KMS-11 (cell line): ENCODE measurements around the gene CRTC1.

Experiments
- H2AFZ ChIP-seq: fragments of 200-600 bp; sonication (generic); 2 replicates; pipeline ENCODE4 v1.6.1; 2016; ENCODE audit warnings: antibody characterized with exemption, mixed run types, low read depth
- H3K27ac ChIP-seq: fragments of 200-600 bp; sonication (generic); 2 replicates; pipeline ENCODE4 v1.6.1; 2016; ENCODE audit warnings: mild to moderate bottlenecking, mixed run types
- H3K27me3 ChIP-seq: fragments of 200-600 bp; sonication (generic); 2 replicates; pipeline ENCODE4 v1.6.1; 2017; ENCODE audit warnings: mild to moderate bottlenecking, low read depth, mixed run types, moderate library complexity; ENCODE audit not compliant: insufficient read depth
- H3K36me3 ChIP-seq: fragments of 200-600 bp; sonication (generic); 2 replicates; pipeline ENCODE4 v1.6.1; 2017; ENCODE audit warnings: mild to moderate bottlenecking, mixed run types; ENCODE audit not compliant: insufficient read depth
- H3K4me1 ChIP-seq: fragments of 200-600 bp; sonication (generic); 2 replicates; pipeline ENCODE4 v1.6.1; 2016; ENCODE audit warnings: mild to moderate bottlenecking, low read depth, mixed run types; ENCODE audit not compliant: poor library complexity, severe bottlenecking
- H3K4me2 ChIP-seq: fragments of 200-600 bp; sonication (generic); 2 replicates; pipeline ENCODE4 v1.7.0; 2016; ENCODE audit warnings: mild to moderate bottlenecking, mixed run types
- H3K4me3 ChIP-seq: fragments of 200-600 bp; sonication (generic); IDR thresholded peaks from 2 replicates; pipeline ENCODE4 v1.6.1; 2017; ENCODE audit warnings: low read depth, low read length, mixed read lengths; ENCODE audit not compliant: insufficient read depth
- H3K79me2 ChIP-seq: fragments of 200-600 bp; sonication (generic); 2 replicates; pipeline ENCODE4 v1.6.1; 2016; ENCODE audit warnings: low read depth, mixed run types; ENCODE audit not compliant: insufficient read depth
- H3K9ac ChIP-seq: fragments of 200-600 bp; sonication (generic); 2 replicates; pipeline ENCODE4 v1.6.1; 2016; ENCODE audit warnings: mild to moderate bottlenecking, mixed run types
- H4K20me1 ChIP-seq: fragments of 200-600 bp; sonication (generic); 2 replicates; pipeline ENCODE4 v1.6.1; 2016; ENCODE audit warnings: mild to moderate bottlenecking, mixed run types; ENCODE audit not compliant: insufficient read depth
- TF ChIP-seq, protein P1 (sequence below): fragments of 200-600 bp; sonication (generic); conservative IDR thresholded peaks from 2 replicates; pipeline ENCODE4 v1.6.1; 2017; ENCODE audit warnings: low read depth, mild to moderate bottlenecking, antibody characterized with exemption, low read length, moderate library complexity, mixed read lengths

CRTC1 gene

DNA sequence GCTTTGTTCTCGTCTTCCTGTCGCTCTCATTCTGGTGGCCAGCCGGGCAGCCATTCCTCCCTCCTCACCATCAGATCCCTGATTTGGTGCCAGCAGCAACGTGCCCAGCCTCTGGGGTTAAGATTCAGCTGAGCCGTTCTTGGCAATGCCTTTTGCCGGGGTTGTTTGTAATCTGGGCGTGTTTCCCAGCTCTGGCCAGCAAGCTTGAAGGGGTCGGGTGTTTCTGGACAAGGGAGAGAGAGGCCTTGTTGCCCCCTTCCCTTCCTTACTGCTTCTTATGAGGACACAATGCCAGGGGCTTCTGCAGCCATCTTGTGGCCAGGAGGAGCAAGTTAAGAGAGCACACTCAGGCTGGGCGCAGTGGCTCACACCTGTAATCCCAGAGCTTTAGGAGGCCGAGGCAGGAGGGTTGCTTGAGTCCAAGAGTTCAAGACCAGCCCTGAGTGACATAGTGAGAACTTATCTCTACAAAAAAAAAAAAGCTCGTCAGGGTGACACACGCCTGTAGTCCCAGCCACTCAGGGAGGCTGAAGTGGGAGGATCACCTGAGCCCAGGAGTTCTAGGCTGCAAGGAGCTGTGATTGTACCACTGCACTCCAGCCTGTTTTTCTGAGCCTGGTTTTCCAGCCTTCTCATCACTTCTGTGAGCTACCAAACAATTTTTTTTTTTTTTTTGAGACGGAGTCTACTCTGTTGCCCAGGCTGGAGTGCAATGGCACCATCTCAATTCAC is 10.7 kb upstream of the CRTC1 start:
- TF ChIP-seq, protein P1, sequence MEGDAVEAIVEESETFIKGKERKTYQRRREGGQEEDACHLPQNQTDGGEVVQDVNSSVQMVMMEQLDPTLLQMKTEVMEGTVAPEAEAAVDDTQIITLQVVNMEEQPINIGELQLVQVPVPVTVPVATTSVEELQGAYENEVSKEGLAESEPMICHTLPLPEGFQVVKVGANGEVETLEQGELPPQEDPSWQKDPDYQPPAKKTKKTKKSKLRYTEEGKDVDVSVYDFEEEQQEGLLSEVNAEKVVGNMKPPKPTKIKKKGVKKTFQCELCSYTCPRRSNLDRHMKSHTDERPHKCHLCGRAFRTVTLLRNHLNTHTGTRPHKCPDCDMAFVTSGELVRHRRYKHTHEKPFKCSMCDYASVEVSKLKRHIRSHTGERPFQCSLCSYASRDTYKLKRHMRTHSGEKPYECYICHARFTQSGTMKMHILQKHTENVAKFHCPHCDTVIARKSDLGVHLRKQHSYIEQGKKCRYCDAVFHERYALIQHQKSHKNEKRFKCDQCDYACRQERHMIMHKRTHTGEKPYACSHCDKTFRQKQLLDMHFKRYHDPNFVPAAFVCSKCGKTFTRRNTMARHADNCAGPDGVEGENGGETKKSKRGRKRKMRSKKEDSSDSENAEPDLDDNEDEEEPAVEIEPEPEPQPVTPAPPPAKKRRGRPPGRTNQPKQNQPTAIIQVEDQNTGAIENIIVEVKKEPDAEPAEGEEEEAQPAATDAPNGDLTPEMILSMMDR, result no peak
- no peaks in the 10 kb centered on the region for H4K20me1 ChIP-seq
- no peak overlapping the region for H2AFZ ChIP-seq
- peaks cover 2% of the 10 kb centered on the region for H3K4me1 ChIP-seq
- no peaks in the 10 kb centered on the region for H3K79me2 ChIP-seq
- H3K4me2 ChIP-seq, result no peak overlapping the region
- no peak overlapping the region for H3K27ac ChIP-seq
- no peak overlapping the region for H3K9ac ChIP-seq
- no peaks in the 10 kb centered on the region for H3K36me3 ChIP-seq
- H3K27me3 ChIP-seq, result no peaks in the 10 kb centered on the region
- H3K4me3 ChIP-seq, result no peak overlapping the region

DNA sequence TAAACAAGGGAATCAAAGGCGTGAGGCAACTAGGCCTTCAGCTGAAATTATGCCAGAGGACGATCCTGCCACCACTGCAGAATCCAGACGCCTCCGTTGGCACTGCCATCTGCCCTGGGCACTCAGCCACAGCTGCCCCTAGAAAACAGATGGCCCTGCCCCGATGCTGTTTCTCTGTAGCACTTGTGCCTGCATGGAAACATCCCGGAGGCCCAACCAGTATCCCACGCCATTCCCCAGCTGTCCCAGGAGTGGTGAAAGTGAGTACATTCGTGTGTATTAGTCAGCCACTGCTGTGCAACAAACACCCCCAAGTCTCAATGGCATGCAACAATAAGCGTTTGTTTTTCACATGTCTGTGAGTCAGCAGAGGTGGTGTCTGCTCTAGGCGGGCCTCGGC is 8.9 kb upstream of the CRTC1 start:
- no peak overlapping the region for H3K9ac ChIP-seq
- H3K36me3 ChIP-seq, result no peaks in the 10 kb centered on the region
- no peaks in the 10 kb centered on the region for H3K27me3 ChIP-seq
- H3K79me2 ChIP-seq, result no peaks in the 10 kb centered on the region
- peaks cover 10% of the 10 kb centered on the region for H3K4me1 ChIP-seq
- no peak overlapping the region for H3K4me3 ChIP-seq
- H2AFZ ChIP-seq, result no peak overlapping the region
- H4K20me1 ChIP-seq, result no peaks in the 10 kb centered on the region
- no peak overlapping the region for H3K4me2 ChIP-seq
- no peak overlapping the region for H3K27ac ChIP-seq
- TF ChIP-seq, protein P1, result no peak

DNA sequence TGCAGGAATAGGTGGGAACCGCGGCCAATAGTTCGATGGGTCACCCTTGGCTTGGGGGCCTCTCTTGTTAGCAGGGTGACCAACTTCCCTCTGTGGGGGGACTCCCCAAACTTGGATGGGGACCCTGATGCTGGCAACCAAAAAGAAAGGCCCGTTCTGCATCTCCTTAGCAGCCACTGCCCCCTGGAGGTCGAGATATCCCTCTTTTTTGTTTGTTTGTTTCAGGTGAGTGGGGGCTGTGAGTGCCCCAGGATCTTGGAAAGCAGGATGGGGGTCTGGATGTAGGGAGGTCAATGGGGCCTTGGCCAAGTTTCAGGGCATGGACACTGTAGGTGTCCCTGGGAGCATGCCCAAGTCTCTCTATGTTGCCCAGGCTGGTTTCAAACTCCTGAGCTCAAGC is 7.7 kb upstream of the CRTC1 start:
- H3K36me3 ChIP-seq, result no peaks in the 10 kb centered on the region
- peaks cover 10% of the 10 kb centered on the region for H3K4me1 ChIP-seq
- H3K4me2 ChIP-seq, result no peak overlapping the region
- H4K20me1 ChIP-seq, result no peaks in the 10 kb centered on the region
- H3K27me3 ChIP-seq, result no peaks in the 10 kb centered on the region
- no peak overlapping the region for H3K4me3 ChIP-seq
- H3K27ac ChIP-seq, result no peak overlapping the region
- no peaks in the 10 kb centered on the region for H3K79me2 ChIP-seq
- H3K9ac ChIP-seq, result no peak overlapping the region
- TF ChIP-seq, protein P1, result peak; percentile 51; the same call in 1 of the 2 replicates
- no peak overlapping the region for H2AFZ ChIP-seq

DNA sequence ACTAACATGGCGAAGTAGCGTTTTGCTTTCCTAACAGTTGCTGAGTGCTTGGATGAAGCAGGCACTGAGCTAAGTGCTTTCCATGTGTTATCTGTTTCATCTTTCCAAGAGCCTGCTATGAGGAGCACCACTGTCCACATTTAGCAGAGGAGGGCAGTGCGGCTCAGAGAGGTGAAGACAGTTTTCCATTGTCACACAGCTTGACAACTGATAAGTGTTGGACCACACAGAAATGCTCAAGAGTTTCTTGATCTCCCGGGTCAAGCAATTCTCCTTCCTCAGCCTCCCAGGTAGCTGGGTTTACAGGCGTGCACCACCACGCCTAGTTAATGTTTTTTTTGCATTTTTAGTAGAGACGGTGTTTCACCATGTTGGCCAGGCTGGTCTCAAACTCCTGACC is 6.8 kb upstream of the CRTC1 start:
- Histone ChIP-seq H3K4me3 (no peak overlapping the region), H3K27me3 (no peaks in the 10 kb centered on the region), H3K79me2 (no peaks in the 10 kb centered on the region), H3K4me2 (no peak overlapping the region), H3K4me1 (peaks cover 10% of the 10 kb centered on the region), H3K9ac (no peak overlapping the region), H4K20me1 (no peaks in the 10 kb centered on the region), H3K36me3 (no peaks in the 10 kb centered on the region), H3K27ac (no peak overlapping the region), H2AFZ (no peak overlapping the region)
- TF ChIP-seq, protein P1, result no peak
